ENCODE data around the gene POC1B.

POC1B gene

DNA sequence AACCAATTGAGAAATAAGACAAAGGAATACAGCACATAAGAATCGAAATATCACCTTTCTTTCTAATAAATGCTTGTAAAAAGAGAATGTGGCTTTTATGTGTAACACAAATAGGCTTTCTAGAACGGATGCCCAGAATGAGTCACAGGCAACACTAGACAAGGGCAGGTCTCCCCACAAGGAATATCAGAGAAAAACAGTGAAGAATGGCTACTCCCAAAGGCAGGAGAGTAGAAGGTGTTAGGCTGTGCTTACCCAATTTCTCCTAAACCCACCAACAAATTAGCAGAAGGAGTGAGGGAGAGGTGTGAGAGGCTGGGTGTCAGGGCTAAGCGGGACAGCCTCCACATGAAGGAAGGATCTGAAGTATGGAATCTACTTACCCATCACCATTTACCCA is 56.5 kb downstream of the POC1B start:
- peak; percentile 74 for DNase-seq (ENCODE audit: low read depth)
- TF ChIP-seq, protein P1, sequence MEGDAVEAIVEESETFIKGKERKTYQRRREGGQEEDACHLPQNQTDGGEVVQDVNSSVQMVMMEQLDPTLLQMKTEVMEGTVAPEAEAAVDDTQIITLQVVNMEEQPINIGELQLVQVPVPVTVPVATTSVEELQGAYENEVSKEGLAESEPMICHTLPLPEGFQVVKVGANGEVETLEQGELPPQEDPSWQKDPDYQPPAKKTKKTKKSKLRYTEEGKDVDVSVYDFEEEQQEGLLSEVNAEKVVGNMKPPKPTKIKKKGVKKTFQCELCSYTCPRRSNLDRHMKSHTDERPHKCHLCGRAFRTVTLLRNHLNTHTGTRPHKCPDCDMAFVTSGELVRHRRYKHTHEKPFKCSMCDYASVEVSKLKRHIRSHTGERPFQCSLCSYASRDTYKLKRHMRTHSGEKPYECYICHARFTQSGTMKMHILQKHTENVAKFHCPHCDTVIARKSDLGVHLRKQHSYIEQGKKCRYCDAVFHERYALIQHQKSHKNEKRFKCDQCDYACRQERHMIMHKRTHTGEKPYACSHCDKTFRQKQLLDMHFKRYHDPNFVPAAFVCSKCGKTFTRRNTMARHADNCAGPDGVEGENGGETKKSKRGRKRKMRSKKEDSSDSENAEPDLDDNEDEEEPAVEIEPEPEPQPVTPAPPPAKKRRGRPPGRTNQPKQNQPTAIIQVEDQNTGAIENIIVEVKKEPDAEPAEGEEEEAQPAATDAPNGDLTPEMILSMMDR (conservative IDR thresholded peaks at IDR 0.05; ENCODE audit: low read depth, low read length): no peak
- no peak overlapping the region for H3K4me3 ChIP-seq (ENCODE audit: low read depth, low read length)

DNA sequence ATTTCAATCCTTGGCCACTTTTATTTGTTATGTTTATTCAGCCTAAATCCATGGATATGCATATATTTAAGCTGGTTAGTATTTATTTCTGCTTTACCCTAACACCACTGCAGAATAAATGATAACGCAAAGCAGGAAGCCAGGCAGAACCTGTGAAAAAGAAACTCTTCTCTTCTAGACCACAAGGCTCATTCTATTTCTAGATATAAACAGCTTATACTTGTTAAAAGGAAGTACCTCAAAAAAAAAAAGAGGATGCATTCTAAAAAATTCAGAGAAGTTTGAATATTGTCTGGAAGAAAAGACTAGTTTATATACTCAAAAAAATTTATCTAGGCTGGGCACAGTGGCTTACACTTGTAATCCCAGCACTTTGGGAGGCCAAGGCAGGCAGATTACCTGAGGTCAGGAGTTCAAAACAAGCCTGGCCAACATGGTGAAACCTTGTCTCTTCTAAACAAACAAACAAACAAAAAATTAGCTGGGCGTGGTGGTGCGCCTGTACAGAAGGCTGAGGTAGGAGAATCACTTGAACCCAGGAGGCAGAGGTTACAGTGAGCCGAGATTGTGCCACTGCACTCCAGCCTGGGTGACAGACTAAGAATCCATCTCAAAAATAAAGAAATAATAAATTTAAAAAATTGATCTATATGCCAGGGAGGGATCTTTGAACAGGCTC is 57.1 kb downstream of the POC1B start:
- no peak for DNase-seq (ENCODE audit: low read depth)
- H3K4me3 ChIP-seq (ENCODE audit: low read depth, low read length): no peak overlapping the region
- TF ChIP-seq, protein P1 (conservative IDR thresholded peaks at IDR 0.05; ENCODE audit: low read depth, low read length): no peak

DNA sequence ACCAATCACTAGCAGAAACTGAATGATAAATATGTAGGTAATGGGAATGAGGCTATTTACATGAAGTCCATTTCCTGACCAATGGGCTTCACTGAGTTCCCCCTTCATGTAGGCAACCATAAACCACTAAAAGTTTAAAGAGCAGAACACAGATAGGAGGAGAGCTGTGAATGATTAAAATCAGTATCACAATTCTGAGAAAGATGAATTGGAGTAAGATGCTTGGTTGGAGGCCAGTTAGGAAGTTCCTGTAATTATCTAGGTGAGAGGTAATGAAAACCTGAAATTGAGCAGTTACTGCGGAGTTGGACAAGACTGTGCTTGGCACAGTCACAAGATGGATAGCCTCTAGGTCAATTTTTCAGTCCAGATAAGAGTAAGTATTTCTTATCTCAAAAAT is 57.8 kb downstream of the POC1B start:
- no peak overlapping the region for H3K4me3 ChIP-seq (ENCODE audit: low read depth, low read length)
- TF ChIP-seq, protein P1 (conservative IDR thresholded peaks at IDR 0.05; ENCODE audit: low read depth, low read length): no peak
- no peak for DNase-seq (ENCODE audit: low read depth)

DNA sequence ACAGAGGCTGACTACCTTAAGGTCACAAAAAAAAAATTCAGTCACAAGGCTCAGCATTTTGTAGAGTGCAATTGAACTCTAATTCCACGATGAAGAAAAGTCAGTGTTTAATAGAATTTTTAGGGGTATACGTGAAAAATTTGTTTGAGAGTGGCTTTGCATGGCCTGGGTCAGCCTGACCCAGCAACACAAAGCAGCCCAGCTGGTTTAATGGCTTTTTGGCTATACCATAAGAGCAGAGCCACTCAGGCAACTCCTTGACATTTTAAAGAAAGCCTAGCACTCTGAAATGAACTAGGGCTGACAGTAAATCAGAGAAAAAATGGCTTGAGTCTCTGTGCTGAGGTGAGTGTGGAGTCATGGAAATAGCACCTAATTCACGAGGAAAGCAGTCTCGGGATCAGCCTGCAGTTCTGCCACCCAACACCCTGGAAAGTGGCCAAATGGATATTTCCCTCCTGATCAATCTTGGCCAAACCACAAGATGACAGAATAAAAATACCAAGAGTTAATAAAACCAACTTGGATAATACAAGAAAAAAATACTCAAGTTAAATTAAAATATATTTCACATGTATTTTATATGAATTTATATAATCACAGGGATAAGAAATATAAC is 60.8 kb downstream of the POC1B start:
- H3K4me3 ChIP-seq (ENCODE audit: low read depth, low read length): no peak overlapping the region

DNA sequence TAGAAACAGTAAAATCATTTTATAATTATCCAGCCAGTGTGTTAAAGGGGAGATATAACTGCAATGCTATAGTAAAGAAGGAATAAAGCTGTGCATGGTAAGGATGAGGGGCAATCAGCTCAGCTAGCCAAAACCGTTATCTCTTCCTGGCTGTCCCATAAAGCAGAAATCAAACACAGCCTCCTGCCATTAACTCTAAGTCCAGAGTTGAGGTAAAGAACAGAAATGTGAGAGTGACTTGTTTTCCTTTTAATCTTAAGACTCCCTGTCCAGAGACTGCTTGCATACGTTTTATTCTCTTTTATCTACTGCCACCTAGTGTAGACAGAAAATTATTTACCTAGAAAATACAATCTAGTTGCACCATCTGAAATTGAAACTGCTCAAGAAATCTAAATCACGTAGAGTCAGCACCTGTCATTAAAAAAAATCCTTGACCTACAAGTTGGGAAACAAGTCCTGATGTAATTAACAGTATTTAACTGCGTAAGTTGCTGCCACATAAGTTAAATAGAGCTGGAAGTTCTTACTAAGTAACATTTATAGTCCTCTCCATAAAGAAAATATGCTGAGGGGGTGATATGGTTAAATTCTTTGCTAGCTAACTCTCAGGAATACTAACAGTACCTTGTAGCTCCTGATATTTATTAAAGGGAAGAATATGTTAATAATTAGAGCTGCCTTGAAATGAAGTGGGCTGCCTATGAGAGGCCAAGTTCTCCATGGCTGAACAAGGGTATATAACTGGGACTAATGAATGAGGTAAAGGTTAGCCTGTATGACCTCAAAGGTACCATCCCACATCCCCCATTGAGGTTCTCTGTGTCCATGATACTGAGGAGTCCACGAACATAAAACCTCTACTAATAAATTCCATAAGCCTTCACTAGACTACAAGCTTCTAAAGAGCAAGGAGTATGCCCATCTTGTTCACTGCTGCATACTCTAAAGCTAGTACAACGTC is 63.9 kb downstream of the POC1B start:
- TF ChIP-seq, protein P1 (conservative IDR thresholded peaks at IDR 0.05; ENCODE audit: low read depth, low read length): peak; percentile 47

More for the DNA sequence above, 60.8 kb downstream of the POC1B start:
- TF ChIP-seq, protein P1 (conservative IDR thresholded peaks at IDR 0.05; ENCODE audit: low read depth, low read length): no peak
- DNase-seq (ENCODE audit: low read depth): no peak

DNA sequence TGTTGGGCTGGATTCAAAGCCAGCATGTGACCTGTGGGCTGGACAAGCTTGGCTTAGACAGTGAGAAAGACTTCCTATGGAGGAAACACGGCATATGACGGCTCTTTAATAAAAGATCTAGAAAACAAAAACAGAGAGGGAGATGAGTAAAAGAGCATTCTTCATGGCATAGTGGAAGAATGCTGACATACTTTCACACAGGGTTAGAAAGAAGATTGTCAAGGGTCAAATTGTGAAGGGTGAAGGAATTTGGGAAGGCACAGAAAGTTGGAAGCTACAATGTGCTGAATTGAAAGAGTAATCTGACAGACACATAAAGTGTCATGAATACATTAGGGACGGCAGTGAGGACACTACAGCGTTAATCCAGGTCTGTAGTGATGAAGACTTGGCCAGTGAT is 64.7 kb downstream of the POC1B start:
- DNase-seq (ENCODE audit: low read depth): peak; percentile 79
- H3K4me3 ChIP-seq (ENCODE audit: low read depth, low read length): peak overlapping the region; percentile 33
- TF ChIP-seq, protein P1 (conservative IDR thresholded peaks at IDR 0.05; ENCODE audit: low read depth, low read length): no peak

More for the DNA sequence above, 63.9 kb downstream of the POC1B start:
- H3K4me3 ChIP-seq (ENCODE audit: low read depth, low read length): peak overlapping the region; percentile 33
- DNase-seq (ENCODE audit: low read depth): peak; percentile 91

All from choroid plexus epithelial cell (primary cell).